AG09319 (cell line): ENCODE results near the gene CFAP54.

Source experiments
- DNase-seq: peaks from one replicate; pipeline ENCODE4 v3.0.0-alpha.2; 2010; ENCODE audit warnings: low read depth; ENCODE audit errors: extremely low read depth
- CTCF ChIP-seq: IDR thresholded peaks from 2 replicates; pipeline ENCODE4 v1.5.1; 2011; ENCODE audit warnings: low read depth, mild to moderate bottlenecking, inconsistent platforms, low read length, moderate library complexity

Gene CFAP54

GRCh38 chr12:96516472-96517430 lies 27.4 kb downstream of the CFAP54 start:
- peak; percentile 60 for DNase-seq
- peak; percentile 41 for TF ChIP-seq CTCF

- no peak for DNase-seq
- TF ChIP-seq CTCF = no peak
These were observed 31.4 kb downstream of the CFAP54 start for GRCh38 chr12:96520767-96521166.

- no peak for DNase-seq
- TF ChIP-seq CTCF = no peak
These were observed 32.7 kb downstream of the CFAP54 start for GRCh38 chr12:96521895-96522682.

- DNase-seq = no peak
- TF ChIP-seq CTCF = no peak
These were observed 33.3 kb downstream of the CFAP54 start for GRCh38 chr12:96522690-96523089.

- no peak for DNase-seq
- no peak for TF ChIP-seq CTCF
These were observed 36.7 kb downstream of the CFAP54 start for GRCh38 chr12:96526110-96526509.

GRCh38 chr12:96529912-96530311 lies 40.5 kb downstream of the CFAP54 start:
- TF ChIP-seq CTCF = no peak
- DNase-seq = no peak

GRCh38 chr12:96534339-96534738 lies 45.0 kb downstream of the CFAP54 start:
- TF ChIP-seq CTCF = no peak
- DNase-seq = no peak
